Thyroid gland (tissue), 4 donors: Measurements from ENCODE around the gene CDH9. TPM values are rescaled to one million over a fixed set of nuclear protein-coding genes. Genes with fewer than 3 reads are reported as not detected.
"Not testable (repeated sequence)": the region's sequence is repeated elsewhere in the genome, so short reads cannot be mapped to it uniquely, and the experiment has no call there.

Source experiments
- DNase-seq, 2 donors: peaks; one replicate each; pipeline ENCODE4 v3.0.0-alpha.2; 2019
- H3K27ac ChIP-seq, 3 donors: fragments of 200-600 bp; sonication (generic); 1 replicate in 2 of 3; 2 replicates in 1 of 3; pipeline ENCODE4 v1.5.1; 2016 to 2019; ENCODE audit warnings: mild to moderate bottlenecking in 1 of 3, moderate library complexity in 1 of 3
- H3K27me3 ChIP-seq: fragments of 200-600 bp; sonication (generic); one replicate; pipeline ENCODE4 v1.5.1; 2019
- H3K36me3 ChIP-seq, 2 donors: fragments of 200-600 bp; sonication (generic); one replicate each; pipeline ENCODE4 v1.5.1; 2016 to 2019
- H3K4me1 ChIP-seq, 2 donors: fragments of 200-600 bp; sonication (generic); one replicate each; pipeline ENCODE4 v1.5.1; 2017 to 2019
- H3K4me3 ChIP-seq, 3 donors: fragments of 200-600 bp; sonication (generic); replicated peaks in 1 of 3; 1 replicate in 2 of 3; 2 replicates in 1 of 3; pipeline ENCODE4 v1.5.1; 2016; ENCODE audit warnings: mild to moderate bottlenecking in 1 of 3
- H3K9me3 ChIP-seq: fragments of 200-600 bp; sonication (generic); one replicate; pipeline ENCODE4 v1.5.1; 2017
- CTCF ChIP-seq, 6 experiments: fragments of 200-600 bp in 3 of 6; fragments of 450-650 bp in 3 of 6; sonication (generic) in 3 of 6; IDR thresholded peaks; one replicate each; pipeline ENCODE4 v1.5.1; 2016 to 2019; ENCODE audit warnings: antibody characterized with exemption in 6 of 6, mild to moderate bottlenecking in 2 of 6, inconsistent platforms in 1 of 6, moderate library complexity in 1 of 6
- POLR2A ChIP-seq, 2 donors: fragments of 450-650 bp; IDR thresholded peaks; one replicate each; pipeline ENCODE4 v1.6.1; 2017; ENCODE audit warnings: antibody characterized with exemption in 2 of 2, mild to moderate bottlenecking in 2 of 2, moderate library complexity in 1 of 2
- WGBS, 2 donors: methylation state at CpG; one replicate each; pipeline ENCODE4 v1.1.5; 2017; 5-methylcytosine and 5-hydroxymethylcytosine counted together
- intact Hi-C: fragments of 100-400 bp; cut with DNase I; formaldehyde crosslinking; loops from one replicate; pipeline ENCODE4 v1.15.1; 2023
- total RNA-seq, 4 donors: library from RNA; depleted of rRNA; stranded (reverse); fragments of >200 nt; gene quantifications; one replicate each; pipeline ENCODE4 v1.2.3, GENCODE V29; 2016

CDH9 gene
- total RNA-seq, 4 donors from 2014 or later, result not detected

- H3K4me3 ChIP-seq, result no peak overlapping the region
- no peak for TF ChIP-seq POLR2A (IDR thresholded peaks at IDR 0.05)
- no peak for TF ChIP-seq CTCF (IDR thresholded peaks at IDR 0.05)
- no peaks in the 10 kb centered on the region for H3K36me3 ChIP-seq
- H3K9me3 ChIP-seq, result no peaks in the 10 kb centered on the region
- H3K27ac ChIP-seq, result no peak overlapping the region
- DNase-seq, result no peak
- H3K27me3 ChIP-seq, result no peaks in the 10 kb centered on the region
- intact Hi-C loops, result no loop called here
- no peaks in the 10 kb centered on the region for H3K4me1 ChIP-seq
These were observed 182.1 kb downstream of the CDH9 start for GRCh38 chr5:26856238-26856637.

- 84 to 88% methylated on average over 8 of the region's 8 CpGs for WGBS, 2 donors
- H3K27me3 ChIP-seq, H3K36me3 ChIP-seq, H3K4me3 ChIP-seq, DNase-seq, intact Hi-C loops, H3K4me1 ChIP-seq, H3K9me3 ChIP-seq, H3K27ac ChIP-seq: not testable (repeated sequence)
These were observed 185.9 kb downstream of the CDH9 start for GRCh38 chr5:26852450-26852849.

- TF ChIP-seq POLR2A (IDR thresholded peaks at IDR 0.05) (no peak), CTCF (IDR thresholded peaks at IDR 0.05) (no peak)
- intact Hi-C loops, result no loop called here
- H3K4me1 ChIP-seq, result no peaks in the 10 kb centered on the region
- H3K9me3 ChIP-seq, result no peaks in the 10 kb centered on the region
- no peaks in the 10 kb centered on the region for H3K27me3 ChIP-seq
- H3K27ac ChIP-seq, result no peak overlapping the region
- H3K4me3 ChIP-seq, result no peak overlapping the region
- DNase-seq, result no peak
- 79 to 81% methylated on average over 14 of the region's 14 CpGs for WGBS, 2 donors
- no peaks in the 10 kb centered on the region for H3K36me3 ChIP-seq
These were observed 191.2 kb downstream of the CDH9 start for GRCh38 chr5:26847041-26847736.

- H3K27ac ChIP-seq, result no peak overlapping the region
- no peak for DNase-seq
- WGBS, 2 donors, result 87 to 94% methylated on average over 2 of the region's 2 CpGs
- H3K9me3 ChIP-seq, result no peaks in the 10 kb centered on the region
- no peak overlapping the region for H3K4me3 ChIP-seq
- intact Hi-C loops, result no loop called here
- H3K4me1 ChIP-seq, result no peaks in the 10 kb centered on the region
- H3K27me3 ChIP-seq, result no peaks in the 10 kb centered on the region
- TF ChIP-seq POLR2A (IDR thresholded peaks at IDR 0.05), result no peak
- TF ChIP-seq CTCF (IDR thresholded peaks at IDR 0.05), result no peak
- no peaks in the 10 kb centered on the region for H3K36me3 ChIP-seq
These were observed 194.7 kb downstream of the CDH9 start for GRCh38 chr5:26843677-26844076.

GRCh38 chr5:26833596-26833995 is 204.8 kb downstream of the CDH9 start:
- no peaks in the 10 kb centered on the region for H3K27me3 ChIP-seq
- H3K9me3 ChIP-seq, result no peaks in the 10 kb centered on the region
- no peak for DNase-seq
- H3K4me1 ChIP-seq, result no peaks in the 10 kb centered on the region
- WGBS, 2 donors, result 50 to 70% methylated on average over 2 to 3 of the region's 3 CpGs
- no peak overlapping the region for H3K4me3 ChIP-seq
- H3K36me3 ChIP-seq, result no peaks in the 10 kb centered on the region
- no peak overlapping the region for H3K27ac ChIP-seq
- TF ChIP-seq POLR2A (IDR thresholded peaks at IDR 0.05), result no peak
- intact Hi-C loops, result no loop called here
